Stimulated activated CD4-positive, alpha-beta T cell treated with anti-CD3 and anti-CD28 coated beads, TNF-alpha, amount 100 ng/mL, for 24 hours (primary cell): ENCODE data around the gene BROX.
"Not testable (repeated sequence)": the region's sequence is repeated elsewhere in the genome, so short reads cannot be mapped to it uniquely, and the experiment has no call there.

ENCODE experiments used
- DNase-seq, 3 experiments: peaks; one replicate each; pipeline ENCODE4 v3.0.0-alpha.2; 2020; ENCODE audit warnings: low read depth in 3 of 3

Gene BROX

GRCh38 chr1:222732216-222733159 is 20.1 kb downstream of the BROX start:
- DNase-seq = no peak

DNA sequence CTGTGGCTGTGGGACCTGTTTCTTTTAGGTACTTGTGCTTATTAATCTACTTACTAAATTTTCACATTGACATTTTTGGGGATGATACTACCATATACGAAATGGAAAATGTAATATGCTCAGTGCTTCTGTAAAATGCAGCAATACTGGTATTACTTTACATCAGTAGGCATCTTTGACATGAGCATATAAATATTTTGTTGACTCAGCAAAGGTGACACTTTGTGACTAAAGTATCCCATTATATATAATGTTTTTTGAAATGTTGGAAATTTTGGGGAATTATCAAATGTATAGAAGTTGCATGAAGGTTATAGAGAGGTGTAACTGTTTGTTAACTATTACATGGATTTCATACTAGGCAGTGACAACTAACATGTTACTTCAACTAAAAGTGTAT is 22.4 kb downstream of the BROX start:
- DNase-seq = no peak

DNA sequence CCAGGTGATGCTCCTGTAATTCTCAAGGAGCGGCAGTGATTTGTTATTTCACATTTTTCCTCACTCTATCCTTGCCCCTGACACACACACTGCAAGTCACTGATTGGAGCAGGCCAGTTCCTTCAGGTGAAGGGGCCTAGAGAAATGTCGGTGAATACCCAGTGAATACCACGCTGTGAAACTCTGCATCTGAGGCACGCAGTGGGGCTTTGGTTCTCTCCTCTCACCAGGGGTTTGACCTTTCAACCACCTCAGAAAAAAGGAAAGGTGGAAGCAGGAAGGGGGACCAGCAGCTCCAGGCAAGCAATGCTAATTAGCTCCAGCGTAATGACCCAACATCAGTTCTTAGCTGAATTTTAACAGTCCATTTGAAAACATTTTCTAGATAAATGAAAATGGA is 24.1 kb downstream of the BROX start:
- DNase-seq = no peak

DNA sequence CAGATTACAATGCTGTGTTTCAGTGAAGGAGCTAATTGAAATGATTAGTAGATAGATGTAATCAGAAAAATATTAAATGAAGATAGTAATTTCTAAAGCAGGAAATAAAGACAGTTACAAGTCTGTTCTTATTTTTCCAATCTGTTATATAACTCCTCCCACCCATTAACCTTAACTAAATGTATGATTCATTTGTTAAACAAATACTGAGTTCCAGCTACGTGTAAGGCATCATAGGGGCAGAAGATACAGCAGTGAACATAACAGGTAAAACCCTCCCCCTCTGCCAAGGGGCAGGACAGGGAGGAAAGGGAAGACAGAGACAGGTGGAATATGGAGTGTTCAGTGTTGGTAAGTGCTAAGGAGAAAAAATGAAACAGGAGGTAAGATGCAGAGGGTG is 24.6 kb downstream of the BROX start, which contains the start of gene FAM177B:
Gene FAM177B, plus strand, starts transcription at position 231 of the 400 bp plus-strand sequence. CDS start 9,344 bp downstream, outside the sequence.
- no peak for DNase-seq

GRCh38 chr1:222739465-222739864 is 27.1 kb downstream of the BROX start:
- no peak for DNase-seq

DNA sequence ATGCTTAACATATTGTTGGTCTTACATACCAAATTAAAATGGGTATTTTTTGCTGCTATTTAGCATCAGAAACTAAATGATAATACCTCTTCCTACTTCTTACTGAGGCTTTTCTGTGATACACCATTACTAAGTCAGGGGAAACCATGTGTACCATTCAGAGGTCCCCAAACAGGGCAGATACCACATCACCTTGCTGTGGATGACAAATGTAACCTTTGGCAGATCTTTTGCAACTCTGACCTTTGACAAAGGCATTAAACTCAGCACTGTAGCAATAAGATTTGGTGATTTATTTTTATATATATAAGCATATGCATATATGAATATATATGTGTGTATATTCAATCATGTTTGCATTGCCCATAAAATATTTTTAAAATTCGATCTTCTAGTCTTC is 27.6 kb downstream of the BROX start:
- DNase-seq = no peak

GRCh38 chr1:222741630-222742457 is 29.5 kb downstream of the BROX start:
- DNase-seq = not testable (repeated sequence)

- no peak for DNase-seq
These were observed 37.6 kb downstream of the BROX start for GRCh38 chr1:222749927-222750326.

- no peak for DNase-seq
These were observed 38.3 kb downstream of the BROX start for GRCh38 chr1:222750651-222751050.

GRCh38 chr1:222751255-222751654 is 38.9 kb downstream of the BROX start:
- no peak for DNase-seq

GRCh38 chr1:222754366-222755139 is 42.2 kb downstream of the BROX start:
- no peak for DNase-seq

- DNase-seq = no peak
These were observed 45.4 kb downstream of the BROX start for GRCh38 chr1:222757646-222758268.

DNA sequence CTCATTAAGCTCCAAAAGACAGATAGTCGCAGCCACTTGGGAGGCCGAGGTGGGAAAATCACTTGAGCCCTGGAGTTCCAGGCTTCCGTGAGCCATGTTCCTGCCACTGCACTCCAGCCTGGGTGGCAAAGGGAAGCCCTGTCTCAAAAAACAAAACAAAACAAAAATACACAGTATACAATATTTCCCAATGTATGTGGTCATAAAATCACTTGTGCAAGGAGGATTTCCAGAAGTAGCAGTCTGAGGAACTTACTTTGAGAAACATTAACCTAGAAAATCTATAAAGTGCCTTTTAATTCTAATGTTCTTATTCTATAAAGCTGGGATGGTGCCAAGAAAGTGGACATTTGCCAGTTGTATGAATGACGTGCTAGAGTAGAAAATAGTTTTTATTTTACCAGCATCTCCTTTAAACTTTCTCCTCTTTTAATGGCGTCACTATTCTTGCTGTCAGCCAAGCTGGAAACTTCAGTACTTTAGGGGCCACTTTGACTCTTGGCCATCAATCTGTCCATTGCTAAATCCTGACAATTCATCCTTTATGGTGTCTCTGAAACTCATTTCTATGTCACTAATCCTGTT is 47.2 kb downstream of the BROX start:
- DNase-seq = no peak

DNA sequence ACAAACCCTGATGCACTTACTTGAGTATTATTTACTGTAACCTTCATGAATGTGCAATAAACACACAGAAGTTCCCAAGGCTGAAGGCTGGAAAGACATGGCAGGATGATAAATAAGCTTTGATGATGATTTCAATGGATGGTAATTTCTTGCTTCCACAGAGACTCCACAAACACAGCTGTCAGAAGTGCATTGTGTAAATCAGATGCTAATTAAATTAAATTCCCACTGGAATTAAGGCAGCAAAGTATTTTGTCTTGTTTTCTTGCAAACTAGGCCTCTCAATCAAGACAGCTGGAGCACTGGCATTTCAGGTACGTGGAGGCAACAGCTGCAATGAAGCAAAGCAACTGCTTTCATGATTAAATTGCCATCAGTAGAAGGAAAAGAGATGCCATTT is 48.7 kb downstream of the BROX start:
- DNase-seq = no peak

- not testable (repeated sequence) for DNase-seq
These were observed 49.8 kb downstream of the BROX start for GRCh38 chr1:222762178-222762577.

- no peak for DNase-seq
These were observed 54.8 kb downstream of the BROX start for GRCh38 chr1:222767152-222767571.

- DNase-seq = no peak
These were observed 56.2 kb downstream of the BROX start for GRCh38 chr1:222768592-222768991.

DNA sequence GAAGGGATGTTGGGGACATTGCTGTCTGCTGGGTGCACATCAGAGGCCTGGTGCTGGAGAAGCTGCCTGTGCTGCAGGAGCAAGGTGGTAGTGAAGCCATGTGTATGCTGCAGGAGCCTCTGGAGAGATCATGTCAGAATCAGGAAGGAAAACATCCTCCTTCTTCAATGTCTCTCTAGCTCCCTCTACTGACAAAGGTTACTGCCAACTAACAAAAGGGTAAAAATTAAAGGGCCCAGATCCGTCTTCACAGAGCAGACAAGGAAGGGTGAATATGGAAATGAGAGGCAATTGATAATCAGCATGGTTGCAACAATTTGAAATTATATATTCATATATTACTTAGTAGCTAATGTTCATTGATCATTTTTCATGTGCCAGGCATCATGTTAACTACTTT is 56.8 kb downstream of the BROX start:
- no peak for DNase-seq

DNA sequence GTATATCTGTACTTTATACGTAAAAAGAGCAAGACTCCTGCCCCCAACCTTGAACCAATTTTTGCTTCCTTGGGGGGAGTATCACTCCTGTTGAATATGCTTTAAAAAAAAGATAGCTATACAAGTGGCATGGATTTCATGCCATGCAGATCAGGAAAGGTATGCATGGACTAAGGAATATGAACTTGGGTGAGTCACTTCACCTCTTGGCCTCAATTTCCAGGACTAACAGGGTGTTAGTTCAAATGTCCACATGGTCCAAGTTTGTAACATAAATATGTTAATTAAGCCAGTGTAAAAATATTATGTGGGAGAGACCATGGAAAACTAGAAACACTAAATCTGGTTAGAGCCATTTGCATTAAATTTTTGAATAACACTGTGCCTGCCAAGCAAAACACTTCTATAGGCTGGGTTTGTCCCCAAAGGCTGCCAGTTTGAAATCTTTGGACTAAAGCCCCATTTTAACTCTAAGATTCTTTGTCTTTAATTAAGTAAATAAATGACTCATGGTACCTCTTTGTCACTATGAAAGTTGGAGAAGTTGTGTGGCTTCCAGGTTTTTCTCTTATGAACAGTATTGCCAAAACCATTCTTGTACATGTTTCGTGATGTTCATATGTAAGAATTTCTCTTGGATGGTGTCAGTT is 57.7 kb downstream of the BROX start:
- no peak for DNase-seq

DNA sequence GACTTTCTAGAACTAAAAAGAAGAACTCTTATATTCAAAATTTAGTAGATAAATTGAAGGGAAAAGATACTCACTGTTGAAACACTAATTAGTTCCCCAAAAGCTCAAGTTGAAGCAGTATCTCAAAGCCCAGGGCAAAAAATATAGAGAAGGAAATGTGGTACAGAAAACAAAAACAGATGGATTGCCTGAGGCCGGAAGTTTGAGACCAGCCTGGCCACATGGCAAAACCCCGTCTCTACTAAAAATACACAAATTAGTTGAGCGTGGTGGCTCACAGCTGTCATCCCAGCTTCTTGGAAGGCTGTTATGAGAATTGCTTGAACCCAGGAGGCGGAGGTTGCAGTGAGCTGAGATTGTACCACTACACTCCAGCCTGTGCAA is 60.6 kb downstream of the BROX start:
- no peak for DNase-seq
